HG03558 (cell line): ENCODE data around the gene ITPRIP.

Experiments
- ATAC-seq: cut with Tn5 transposase; IDR thresholded peaks from one replicate; pipeline ENCODE4 v1.9.1; 2021; ENCODE audit warnings: moderate number of reproducible peaks; ENCODE audit not compliant: unreplicated experiment; ENCODE audit errors: extremely low read depth

The ITPRIP gene

GRCh38 chr10:104311184-104311720, 27.0 kb downstream of the ITPRIP start:
- no peak for ATAC-seq

GRCh38 chr10:104309980-104310978, 28.0 kb downstream of the ITPRIP start:
- ATAC-seq: no peak

GRCh38 chr10:104308439-104308903, 29.8 kb downstream of the ITPRIP start:
- peak; percentile 77 for ATAC-seq

GRCh38 chr10:104307576-104308438, 30.5 kb downstream of the ITPRIP start:
- ATAC-seq: no peak

- no peak for ATAC-seq
Measured at GRCh38 chr10:104306897-104307296, 31.4 kb downstream of the ITPRIP start.

GRCh38 chr10:104304927-104305326, 33.3 kb downstream of the ITPRIP start:
- no peak for ATAC-seq

GRCh38 chr10:104304356-104304745, 33.9 kb downstream of the ITPRIP start:
- no peak for ATAC-seq

GRCh38 chr10:104303594-104304355, 34.5 kb downstream of the ITPRIP start:
- no peak for ATAC-seq

GRCh38 chr10:104301907-104302690, 36.2 kb downstream of the ITPRIP start:
- ATAC-seq: no peak

GRCh38 chr10:104300736-104301292, 37.5 kb downstream of the ITPRIP start:
- ATAC-seq: no peak

GRCh38 chr10:104300002-104300735, 38.1 kb downstream of the ITPRIP start:
- ATAC-seq: no peak

- ATAC-seq: no peak
Measured at GRCh38 chr10:104299031-104299904, 39.0 kb downstream of the ITPRIP start.

- no peak for ATAC-seq
Measured at GRCh38 chr10:104297697-104298660, 40.3 kb downstream of the ITPRIP start.

- ATAC-seq: no peak
Measured at GRCh38 chr10:104296687-104297436, 41.4 kb downstream of the ITPRIP start.

- no peak for ATAC-seq
Measured at GRCh38 chr10:104293781-104294321, 44.4 kb downstream of the ITPRIP start.
